Endothelial cell (in vitro differentiated cells): ENCODE results near the gene SRRM3. TPM values are rescaled to one million over a fixed set of nuclear protein-coding genes. Genes with fewer than 3 reads are reported as not detected.
"Not testable (repeated sequence)": the region's sequence is repeated elsewhere in the genome, so short reads cannot be mapped to it uniquely, and the experiment has no call there.

Experiments
- DNase-seq: peaks from one replicate; pipeline ENCODE4 v3.0.0; 2021; ENCODE audit warnings: low spot score
- H3K27ac Mint-ChIP-seq: one replicate; pipeline ENCODE4 v1.8.0; 2021; ENCODE audit warnings: mixed read lengths, inconsistent platforms; ENCODE audit not compliant: unreplicated experiment
- H3K27me3 Mint-ChIP-seq: one replicate; pipeline ENCODE4 v1.8.0; 2021; ENCODE audit warnings: mild to moderate bottlenecking, moderate library complexity, mixed read lengths, inconsistent platforms; ENCODE audit not compliant: unreplicated experiment
- H3K36me3 Mint-ChIP-seq: one replicate; pipeline ENCODE4 v1.8.0; 2021; ENCODE audit warnings: mild to moderate bottlenecking, low read depth, mixed read lengths, inconsistent platforms; ENCODE audit not compliant: unreplicated experiment
- H3K4me1 Mint-ChIP-seq: one replicate; pipeline ENCODE4 v1.8.0; 2021; ENCODE audit warnings: mild to moderate bottlenecking, mixed read lengths, inconsistent platforms; ENCODE audit not compliant: unreplicated experiment
- H3K4me3 Mint-ChIP-seq: one replicate; pipeline ENCODE4 v1.8.0; 2021; ENCODE audit warnings: mild to moderate bottlenecking, mixed read lengths, inconsistent platforms; ENCODE audit not compliant: unreplicated experiment
- H3K9me3 Mint-ChIP-seq: one replicate; pipeline ENCODE4 v1.8.0; 2021; ENCODE audit warnings: mixed read lengths, inconsistent platforms; ENCODE audit not compliant: unreplicated experiment
- CTCF ChIP-seq: fragments of 200-600 bp; sonication (generic); IDR thresholded peaks from one replicate; pipeline ENCODE4 v1.5.0; 2021; ENCODE audit warnings: antibody characterized with exemption; ENCODE audit not compliant: unreplicated experiment
- total RNA-seq: library from RNA; stranded (reverse); fragmentation: NEBNext Ultra II Directional; extraction: Animal tissue kit (Norgen Biotek cat#: 25700); gene quantifications from one replicate; pipeline ENCODE4 v1.2.1, GENCODE V29; 2021; ENCODE audit not compliant: unreplicated experiment

SRRM3 gene
- total RNA-seq, 1 donor from 2014 or later, result 27.1 TPM

- H3K4me3 Mint-ChIP-seq, result peak overlapping the region; percentile 42
- peaks cover 40% of the 10 kb centered on the region for H3K4me1 Mint-ChIP-seq
- peak overlapping the region; percentile 25 for H3K27ac Mint-ChIP-seq
- no peak for DNase-seq
- H3K27me3 Mint-ChIP-seq, result peaks cover 8% of the 10 kb centered on the region
- H3K36me3 Mint-ChIP-seq, result peaks cover 26% of the 10 kb centered on the region
- H3K9me3 Mint-ChIP-seq, result no peaks in the 10 kb centered on the region
- TF ChIP-seq CTCF, result no peak
Observed at GRCh38 chr7:76333511-76334101, 131.9 kb downstream of the SRRM3 start.

GRCh38 chr7:76334320-76334967 is 132.7 kb downstream of the SRRM3 start:
- no peak overlapping the region for H3K27ac Mint-ChIP-seq
- H3K36me3 Mint-ChIP-seq, result peaks cover 18% of the 10 kb centered on the region

GRCh38 chr7:76335417-76335816 is 133.7 kb downstream of the SRRM3 start:
- H3K9me3 Mint-ChIP-seq, H3K4me3 Mint-ChIP-seq, DNase-seq, H3K27me3 Mint-ChIP-seq, H3K27ac Mint-ChIP-seq: not testable (repeated sequence)
- peaks cover 29% of the 10 kb centered on the region for H3K4me1 Mint-ChIP-seq
- peaks cover 17% of the 10 kb centered on the region for H3K36me3 Mint-ChIP-seq

More at GRCh38 chr7:76334320-76334967, 132.7 kb downstream of the SRRM3 start:
- H3K4me3 Mint-ChIP-seq, result no peak overlapping the region
- TF ChIP-seq CTCF, result no peak
- peaks cover 4% of the 10 kb centered on the region for H3K27me3 Mint-ChIP-seq
- H3K9me3 Mint-ChIP-seq, result no peaks in the 10 kb centered on the region
- DNase-seq, result no peak
- H3K4me1 Mint-ChIP-seq, result peaks cover 36% of the 10 kb centered on the region

GRCh38 chr7:76336094-76336493 is 134.4 kb downstream of the SRRM3 start:
- no peak for TF ChIP-seq CTCF
- Mint-ChIP-seq H3K4me3 (no peak overlapping the region), H3K27ac (peak overlapping the region; percentile 41), H3K36me3 (peaks cover 16% of the 10 kb centered on the region), H3K4me1 (peaks cover 24% of the 10 kb centered on the region), H3K9me3 (no peaks in the 10 kb centered on the region), H3K27me3 (peaks cover 4% of the 10 kb centered on the region)
- no peak for DNase-seq

Other genes starting within 250 kb of the SRRM3 start
- 18.2 TPM for gene TMEM120A, start 207.3 kb upstream of the SRRM3 start, total RNA-seq
- 46.3 TPM for gene STYXL1, start 153.9 kb upstream of the SRRM3 start, total RNA-seq
- 109 TPM for gene MDH2, start 153.8 kb upstream of the SRRM3 start, total RNA-seq
- 581 TPM for gene HSPB1, start 100.8 kb downstream of the SRRM3 start, total RNA-seq
- 136 TPM for gene YWHAG, start 157.1 kb downstream of the SRRM3 start, total RNA-seq
- 15.6 TPM for gene SSC4D, start 207.8 kb downstream of the SRRM3 start, total RNA-seq
- 105 TPM for gene ZP3, start 223.1 kb downstream of the SRRM3 start, total RNA-seq